ENCODE measurements around the gene MNX1.

MNX1 gene

GRCh38 chr7:157010588-157011332, at the start of gene MNX1:
Gene MNX1 (minus strand): TSS chr7:157010663. CDS start chr7:157010350, 313 bp downstream.
- DNase-seq (ENCODE audit: low read depth): peak; percentile 89
- H3K4me3 ChIP-seq (ENCODE audit: low read length): peak within 1 kb of the TSS; percentile 50
- TF ChIP-seq CTCF (IDR thresholded peaks at IDR 0.05; ENCODE audit: insufficient read depth, low read depth, low read length, missing control alignments): no peak

GRCh38 chr7:157059534-157059933, 49.1 kb upstream of the MNX1 start:
- DNase-seq (ENCODE audit: low read depth): no peak
- TF ChIP-seq CTCF (IDR thresholded peaks at IDR 0.05; ENCODE audit: insufficient read depth, low read depth, low read length, missing control alignments): no peak
- H3K4me3 ChIP-seq (ENCODE audit: low read length): no peak overlapping the region

- no peak for TF ChIP-seq CTCF (IDR thresholded peaks at IDR 0.05; ENCODE audit: insufficient read depth, low read depth, low read length, missing control alignments)
- H3K4me3 ChIP-seq (ENCODE audit: low read length): no peak overlapping the region
- DNase-seq (ENCODE audit: low read depth): no peak
Observed at GRCh38 chr7:157058701-157059100, 48.2 kb upstream of the MNX1 start.

GRCh38 chr7:157058068-157058467, 47.6 kb upstream of the MNX1 start:
- no peak overlapping the region for H3K4me3 ChIP-seq (ENCODE audit: low read length)
- no peak for TF ChIP-seq CTCF (IDR thresholded peaks at IDR 0.05; ENCODE audit: insufficient read depth, low read depth, low read length, missing control alignments)
- DNase-seq (ENCODE audit: low read depth): no peak

- DNase-seq (ENCODE audit: low read depth): no peak
- no peak for TF ChIP-seq CTCF (IDR thresholded peaks at IDR 0.05; ENCODE audit: insufficient read depth, low read depth, low read length, missing control alignments)
Observed at GRCh38 chr7:157056957-157057902, 46.8 kb upstream of the MNX1 start.

GRCh38 chr7:157056246-157056645, 45.8 kb upstream of the MNX1 start:
- no peak for TF ChIP-seq CTCF (IDR thresholded peaks at IDR 0.05; ENCODE audit: insufficient read depth, low read depth, low read length, missing control alignments)
- H3K4me3 ChIP-seq (ENCODE audit: low read length): no peak overlapping the region
- DNase-seq (ENCODE audit: low read depth): no peak

More at GRCh38 chr7:157056957-157057902, 46.8 kb upstream of the MNX1 start:
- H3K4me3 ChIP-seq (ENCODE audit: low read length): no peak overlapping the region
